K562 (cell line): ENCODE data around the gene HEPHL1. TPM values are rescaled to one million over a fixed set of nuclear protein-coding genes. Genes with fewer than 3 reads are reported as not detected.

Experiments
- GTF2F1 ChIP-seq: IDR thresholded peaks from 2 replicates; pipeline ENCODE4 v1.6.1; 2011; ENCODE audit warnings: low read depth, low read length, improper control_type of control experiment
- JUNB ChIP-seq: fragments of 450-650 bp; formaldehyde crosslinking; conservative IDR thresholded peaks from 2 replicates; pipeline ENCODE4 v1.4.0; 2020; ENCODE audit warnings: mild to moderate bottlenecking
- MCM3 ChIP-seq: fragments of 450-650 bp; IDR thresholded peaks from 2 replicates; pipeline ENCODE4 v1.6.1; 2016
- NFE2L1 ChIP-seq: fragments of 450-650 bp; IDR thresholded peaks from 2 replicates; pipeline ENCODE4 v1.6.1; 2016; ENCODE audit warnings: missing genetic modification characterization, low read depth, mild to moderate bottlenecking, missing compliant biosample characterization, moderate library complexity, borderline replicate concordance
- NFRKB ChIP-seq: fragments of 450-650 bp; IDR thresholded peaks from 2 replicates; pipeline ENCODE4 v1.6.1; 2016; ENCODE audit warnings: low read depth
- NR2C2 ChIP-seq, 2 experiments: fragments of 200-800 bp in 1 of 2; sonication (Bioruptor generic) in 1 of 2; sonication (generic) in 1 of 2; formaldehyde crosslinking in 1 of 2; IDR thresholded peaks; 2 replicates each; pipeline versions ENCODE4 v1.6.1 to v1.8.0; 2016 to 2022; ENCODE audit warnings: mild to moderate bottlenecking in 1 of 2, missing compliant biosample characterization in 1 of 2, missing genetic modification characterization in 1 of 2, missing genetic modification reagents in 1 of 2
- ZNF197 ChIP-seq: fragments of 200-800 bp; sonication (Bioruptor generic); IDR thresholded peaks from 2 replicates; pipeline ENCODE4 v1.6.1; 2016; ENCODE audit warnings: low read depth, missing genetic modification characterization, missing compliant biosample characterization
- polyA plus RNA-seq, 8 experiments: library from polyadenylated mRNA; depleted of rRNA in 4 of 8; stranded (reverse) in 5 of 8; unstranded in 3 of 8; fragments of >200 nt; fragmentation: Nextera tagmentation in 2 of 8; fragmentation: Illumina TruSeq in 1 of 8; extraction: Ambion mirVana in 2 of 8; extraction: Trizol in 1 of 8; gene quantifications; 2 replicates each; pipeline versions ENCODE4 v1.2.1 to v1.2.3, GENCODE V29; 2011 to 2014; ENCODE audit warnings: inconsistent platforms in 1 of 8, missing spikeins in 1 of 8
- total RNA-seq, 7 experiments: library from RNA; depleted of rRNA in 6 of 7; stranded (reverse); fragments of >200 nt in 6 of 7; fragmentation: Illumina TruSeq in 2 of 7; extraction: Trizol in 2 of 7; gene quantifications; 2 replicates each; pipeline versions ENCODE4 v1.2.1 to v1.2.3, GENCODE V29; 2011 to 2021; ENCODE audit warnings: low replicate concordance in 1 of 7
- TF ChIP-seq, protein P1 (sequence below): sonication (generic); formaldehyde crosslinking; IDR thresholded peaks from 2 replicates; pipeline ENCODE4 v1.8.0; 2022; ENCODE audit warnings: mild to moderate bottlenecking, missing genetic modification reagents
- TF ChIP-seq, protein P2 (sequence below), 2 experiments: fragments of 250-450 bp in 1 of 2; fragments of 450-650 bp in 1 of 2; sonication (Bioruptor Pico) in 1 of 2; IDR thresholded peaks; 2 replicates each; pipeline versions ENCODE4 v1.6.1 to v1.8.0; 2016 to 2021; ENCODE audit warnings: mild to moderate bottlenecking in 2 of 2, moderate library complexity in 2 of 2, missing compliant biosample characterization in 1 of 2, missing genetic modification characterization in 1 of 2
- TF ChIP-seq, protein P3 (sequence below): IDR thresholded peaks from 2 replicates; pipeline ENCODE4 v1.6.1; 2012; ENCODE audit warnings: low read depth, low read length, improper control_type of control experiment, borderline replicate concordance
- TF ChIP-seq, protein P4 (sequence below): fragments of 450-650 bp; formaldehyde crosslinking; IDR thresholded peaks from 2 replicates; pipeline ENCODE4 v1.4.0; 2020; ENCODE audit warnings: mild to moderate bottlenecking, moderate library complexity
- TF ChIP-seq, protein P5 (sequence below), 2 experiments: fragments of 200-800 bp in 1 of 2; sonication (Bioruptor generic) in 1 of 2; sonication (generic) in 1 of 2; formaldehyde crosslinking in 1 of 2; IDR thresholded peaks in 1 of 2; conservative IDR thresholded peaks in 1 of 2; 2 replicates each; pipeline versions ENCODE4 v1.5.0 to v1.6.1; 2016 to 2020; ENCODE audit warnings: missing compliant biosample characterization in 1 of 2, missing genetic modification characterization in 1 of 2, missing genetic modification reagents in 1 of 2
- TF ChIP-seq, protein P6 (sequence below): sonication (generic); formaldehyde crosslinking; IDR thresholded peaks from 2 replicates; pipeline ENCODE4 v1.5.0; 2020; ENCODE audit warnings: missing genetic modification reagents

HEPHL1 gene
- total and polyA plus RNA-seq, 9 of the 15 experiments (the other 6 are each of a cell fraction or from before 2014, with no cell fraction given): 0.01 TPM; not detected in 8

DNA sequence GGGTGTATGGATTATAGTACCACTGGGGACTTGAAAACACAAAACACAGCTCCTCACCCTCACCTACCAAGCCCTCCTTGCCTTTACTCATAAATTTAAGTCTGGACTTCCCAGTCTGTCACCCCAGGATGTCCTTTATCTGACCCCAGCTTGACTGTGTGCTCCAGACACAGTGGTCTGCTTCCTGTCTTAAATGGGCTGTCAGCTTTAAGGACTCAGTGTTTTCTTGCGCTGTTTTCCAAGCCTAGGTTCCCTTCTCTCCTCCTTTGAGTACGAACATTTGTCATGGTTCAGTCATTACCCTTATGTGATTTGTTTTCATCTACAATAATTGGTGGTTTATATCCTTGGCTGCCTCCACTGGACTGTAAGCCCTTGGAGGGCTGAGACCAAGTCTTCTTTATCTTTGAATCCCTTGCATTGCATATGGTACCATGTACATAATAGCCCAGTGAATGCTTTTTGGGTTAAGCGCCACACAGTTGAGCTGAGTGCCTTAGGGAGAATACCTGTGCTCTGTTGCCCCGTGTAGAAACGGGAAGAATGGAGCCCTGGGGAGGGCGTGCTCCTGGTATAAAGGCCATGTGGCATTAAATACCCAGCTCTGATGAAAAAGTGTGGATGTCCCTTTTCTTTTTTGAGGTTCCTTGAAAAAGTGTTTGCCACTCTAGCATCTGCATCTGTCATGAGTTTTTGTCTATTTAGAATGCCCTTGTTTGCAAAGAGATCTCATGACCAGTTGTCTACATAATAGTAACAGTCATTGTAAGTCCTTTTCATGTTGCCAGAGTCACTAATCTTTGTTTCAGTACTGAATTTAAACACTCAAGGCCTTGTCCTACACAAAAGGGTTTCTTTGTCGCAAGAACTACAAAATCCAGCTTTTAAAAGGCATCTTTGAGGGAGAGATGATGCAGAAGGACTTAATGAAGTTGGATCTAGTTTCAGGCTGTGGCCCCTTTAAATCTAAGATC lies 121.4 kb downstream of the HEPHL1 start (continued):
- TF ChIP-seq, protein P1, sequence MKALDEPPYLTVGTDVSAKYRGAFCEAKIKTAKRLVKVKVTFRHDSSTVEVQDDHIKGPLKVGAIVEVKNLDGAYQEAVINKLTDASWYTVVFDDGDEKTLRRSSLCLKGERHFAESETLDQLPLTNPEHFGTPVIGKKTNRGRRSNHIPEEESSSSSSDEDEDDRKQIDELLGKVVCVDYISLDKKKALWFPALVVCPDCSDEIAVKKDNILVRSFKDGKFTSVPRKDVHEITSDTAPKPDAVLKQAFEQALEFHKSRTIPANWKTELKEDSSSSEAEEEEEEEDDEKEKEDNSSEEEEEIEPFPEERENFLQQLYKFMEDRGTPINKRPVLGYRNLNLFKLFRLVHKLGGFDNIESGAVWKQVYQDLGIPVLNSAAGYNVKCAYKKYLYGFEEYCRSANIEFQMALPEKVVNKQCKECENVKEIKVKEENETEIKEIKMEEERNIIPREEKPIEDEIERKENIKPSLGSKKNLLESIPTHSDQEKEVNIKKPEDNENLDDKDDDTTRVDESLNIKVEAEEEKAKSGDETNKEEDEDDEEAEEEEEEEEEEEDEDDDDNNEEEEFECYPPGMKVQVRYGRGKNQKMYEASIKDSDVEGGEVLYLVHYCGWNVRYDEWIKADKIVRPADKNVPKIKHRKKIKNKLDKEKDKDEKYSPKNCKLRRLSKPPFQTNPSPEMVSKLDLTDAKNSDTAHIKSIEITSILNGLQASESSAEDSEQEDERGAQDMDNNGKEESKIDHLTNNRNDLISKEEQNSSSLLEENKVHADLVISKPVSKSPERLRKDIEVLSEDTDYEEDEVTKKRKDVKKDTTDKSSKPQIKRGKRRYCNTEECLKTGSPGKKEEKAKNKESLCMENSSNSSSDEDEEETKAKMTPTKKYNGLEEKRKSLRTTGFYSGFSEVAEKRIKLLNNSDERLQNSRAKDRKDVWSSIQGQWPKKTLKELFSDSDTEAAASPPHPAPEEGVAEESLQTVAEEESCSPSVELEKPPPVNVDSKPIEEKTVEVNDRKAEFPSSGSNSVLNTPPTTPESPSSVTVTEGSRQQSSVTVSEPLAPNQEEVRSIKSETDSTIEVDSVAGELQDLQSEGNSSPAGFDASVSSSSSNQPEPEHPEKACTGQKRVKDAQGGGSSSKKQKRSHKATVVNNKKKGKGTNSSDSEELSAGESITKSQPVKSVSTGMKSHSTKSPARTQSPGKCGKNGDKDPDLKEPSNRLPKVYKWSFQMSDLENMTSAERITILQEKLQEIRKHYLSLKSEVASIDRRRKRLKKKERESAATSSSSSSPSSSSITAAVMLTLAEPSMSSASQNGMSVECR (CRISPR knock-in tag): no peak
- TF ChIP-seq, protein P2, sequence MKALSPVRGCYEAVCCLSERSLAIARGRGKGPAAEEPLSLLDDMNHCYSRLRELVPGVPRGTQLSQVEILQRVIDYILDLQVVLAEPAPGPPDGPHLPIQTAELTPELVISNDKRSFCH (CRISPR knock-in tag; IDR thresholded peaks at IDR 0.05): no peak
- TF ChIP-seq, protein P2 (tag; IDR thresholded peaks at IDR 0.05): no peak
- TF ChIP-seq NFRKB: no peak
- no peak for TF ChIP-seq ZNF197
- TF ChIP-seq GTF2F1: no peak
- TF ChIP-seq MCM3: no peak
- no peak for TF ChIP-seq NFE2L1 (tag)
- TF ChIP-seq, protein P3, sequence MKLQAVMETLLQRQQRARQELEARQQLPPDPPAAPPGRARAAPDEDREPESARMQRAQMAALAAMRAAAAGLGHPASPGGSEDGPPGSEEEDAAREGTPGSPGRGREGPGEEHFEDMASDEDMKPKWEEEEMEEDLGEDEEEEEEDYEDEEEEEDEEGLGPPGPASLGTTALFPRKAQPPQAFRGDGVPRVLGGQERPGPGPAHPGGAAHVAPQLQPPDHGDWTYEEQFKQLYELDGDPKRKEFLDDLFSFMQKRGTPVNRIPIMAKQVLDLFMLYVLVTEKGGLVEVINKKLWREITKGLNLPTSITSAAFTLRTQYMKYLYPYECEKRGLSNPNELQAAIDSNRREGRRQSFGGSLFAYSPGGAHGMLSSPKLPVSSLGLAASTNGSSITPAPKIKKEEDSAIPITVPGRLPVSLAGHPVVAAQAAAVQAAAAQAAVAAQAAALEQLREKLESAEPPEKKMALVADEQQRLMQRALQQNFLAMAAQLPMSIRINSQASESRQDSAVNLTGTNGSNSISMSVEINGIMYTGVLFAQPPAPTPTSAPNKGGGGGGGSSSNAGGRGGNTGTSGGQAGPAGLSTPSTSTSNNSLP: no peak
- TF ChIP-seq, protein P4, sequence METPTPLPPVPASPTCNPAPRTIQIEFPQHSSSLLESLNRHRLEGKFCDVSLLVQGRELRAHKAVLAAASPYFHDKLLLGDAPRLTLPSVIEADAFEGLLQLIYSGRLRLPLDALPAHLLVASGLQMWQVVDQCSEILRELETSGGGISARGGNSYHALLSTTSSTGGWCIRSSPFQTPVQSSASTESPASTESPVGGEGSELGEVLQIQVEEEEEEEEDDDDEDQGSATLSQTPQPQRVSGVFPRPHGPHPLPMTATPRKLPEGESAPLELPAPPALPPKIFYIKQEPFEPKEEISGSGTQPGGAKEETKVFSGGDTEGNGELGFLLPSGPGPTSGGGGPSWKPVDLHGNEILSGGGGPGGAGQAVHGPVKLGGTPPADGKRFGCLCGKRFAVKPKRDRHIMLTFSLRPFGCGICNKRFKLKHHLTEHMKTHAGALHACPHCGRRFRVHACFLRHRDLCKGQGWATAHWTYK (CRISPR knock-in tag): no peak
- TF ChIP-seq, protein P5, sequence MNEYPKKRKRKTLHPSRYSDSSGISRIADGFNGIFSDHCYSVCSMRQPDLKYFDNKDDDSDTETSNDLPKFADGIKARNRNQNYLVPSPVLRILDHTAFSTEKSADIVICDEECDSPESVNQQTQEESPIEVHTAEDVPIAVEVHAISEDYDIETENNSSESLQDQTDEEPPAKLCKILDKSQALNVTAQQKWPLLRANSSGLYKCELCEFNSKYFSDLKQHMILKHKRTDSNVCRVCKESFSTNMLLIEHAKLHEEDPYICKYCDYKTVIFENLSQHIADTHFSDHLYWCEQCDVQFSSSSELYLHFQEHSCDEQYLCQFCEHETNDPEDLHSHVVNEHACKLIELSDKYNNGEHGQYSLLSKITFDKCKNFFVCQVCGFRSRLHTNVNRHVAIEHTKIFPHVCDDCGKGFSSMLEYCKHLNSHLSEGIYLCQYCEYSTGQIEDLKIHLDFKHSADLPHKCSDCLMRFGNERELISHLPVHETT (CRISPR knock-in tag; conservative IDR thresholded peaks at IDR 0.05 in 1 of 2, IDR thresholded peaks at IDR 0.05 in 1 of 2): peak in 1 of 2 experiments; percentile 51; a peak in 1 of 4 replicates
- TF ChIP-seq, protein P6, sequence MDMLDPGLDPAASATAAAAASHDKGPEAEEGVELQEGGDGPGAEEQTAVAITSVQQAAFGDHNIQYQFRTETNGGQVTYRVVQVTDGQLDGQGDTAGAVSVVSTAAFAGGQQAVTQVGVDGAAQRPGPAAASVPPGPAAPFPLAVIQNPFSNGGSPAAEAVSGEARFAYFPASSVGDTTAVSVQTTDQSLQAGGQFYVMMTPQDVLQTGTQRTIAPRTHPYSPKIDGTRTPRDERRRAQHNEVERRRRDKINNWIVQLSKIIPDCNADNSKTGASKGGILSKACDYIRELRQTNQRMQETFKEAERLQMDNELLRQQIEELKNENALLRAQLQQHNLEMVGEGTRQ (CRISPR knock-in tag): no peak
- no peak for TF ChIP-seq NR2C2 (CRISPR knock-in tag; IDR thresholded peaks at IDR 0.05)
- TF ChIP-seq NR2C2 (tag; IDR thresholded peaks at IDR 0.05): peak; percentile 41; the same call in 1 of the 2 replicates
- TF ChIP-seq JUNB (CRISPR knock-in tag): no peak
